GM19372 (cell line): ENCODE data around the gene TH.
"Not testable (repeated sequence)": the region's sequence is repeated elsewhere in the genome, so short reads cannot be mapped to it uniquely, and the experiment has no call there.

Source experiments
- ATAC-seq: cut with Tn5 transposase; IDR thresholded peaks from one replicate; pipeline ENCODE4 v1.9.1; 2021; ENCODE audit warnings: mild to moderate bottlenecking, low read depth, moderate library complexity; ENCODE audit not compliant: unreplicated experiment

The TH gene

GRCh38 chr11:2132246-2132645, 39.4 kb downstream of the TH start:
- no peak for ATAC-seq

DNA sequence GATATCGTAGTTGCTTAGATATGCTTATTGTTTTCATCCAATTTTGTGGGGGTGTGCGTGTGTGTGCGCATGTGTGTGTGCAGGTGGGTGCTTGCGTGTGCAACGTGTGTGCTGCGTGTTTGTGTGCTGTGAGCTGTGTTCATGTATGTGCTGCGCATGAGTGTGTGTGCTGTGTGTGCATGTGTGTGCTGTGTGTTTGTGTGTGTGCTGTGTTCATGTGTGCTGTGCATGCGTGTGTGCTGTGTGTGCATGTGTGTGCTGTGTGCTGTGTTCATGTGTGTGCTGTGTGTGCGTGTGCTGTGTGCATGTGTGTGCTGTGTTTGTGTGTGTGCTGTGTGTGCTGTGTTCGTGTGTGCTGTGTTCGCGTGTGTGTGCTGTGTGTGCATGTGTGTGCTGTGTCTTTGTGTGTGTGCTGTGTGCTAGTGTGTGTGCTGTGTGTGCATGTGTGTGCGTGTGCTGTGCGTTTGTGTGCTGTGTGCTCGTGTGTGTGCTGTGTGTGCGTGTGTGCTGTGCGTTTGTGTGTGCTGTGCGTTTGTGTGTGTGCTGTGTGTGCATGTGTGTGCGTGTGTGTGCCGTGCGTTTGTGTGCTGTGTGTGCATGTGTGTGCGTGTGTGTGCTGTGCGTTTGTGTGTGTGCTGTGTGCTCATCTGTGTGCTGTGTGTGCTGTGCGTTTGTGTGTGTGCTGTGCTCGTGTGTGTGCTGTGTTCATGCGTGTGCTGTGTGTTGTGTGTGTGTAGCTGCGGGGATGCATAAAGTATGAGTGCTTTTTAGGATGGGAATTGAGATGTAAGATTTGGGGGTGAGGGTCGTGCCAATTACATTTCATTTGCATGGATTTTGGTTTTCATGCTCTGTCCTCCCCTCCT, 40.0 kb downstream of the TH start:
- ATAC-seq: no peak

- ATAC-seq: no peak
These were observed 40.7 kb downstream of the TH start for GRCh38 chr11:2130881-2131352.

GRCh38 chr11:2129699-2130366, 41.8 kb downstream of the TH start:
- ATAC-seq: no peak

DNA sequence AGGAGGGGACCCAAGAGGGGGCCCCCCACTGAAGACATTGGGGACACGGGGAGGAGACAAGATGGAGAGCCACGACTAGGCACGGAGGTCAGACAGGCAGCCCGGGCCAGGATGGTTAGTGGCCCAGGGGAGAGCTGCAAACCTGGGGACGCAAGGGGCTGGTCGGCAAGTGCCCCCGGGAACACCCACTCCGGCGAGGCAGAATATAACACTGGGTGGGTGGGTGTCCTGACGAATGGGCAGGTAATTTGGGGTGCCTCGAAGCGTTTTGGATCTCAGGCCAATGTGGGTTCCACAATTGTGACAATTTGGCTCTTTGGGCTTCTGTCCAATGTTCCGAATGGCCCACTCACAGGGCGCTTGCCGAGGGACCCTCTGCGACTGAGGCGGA, 42.3 kb downstream of the TH start:
- no peak for ATAC-seq

DNA sequence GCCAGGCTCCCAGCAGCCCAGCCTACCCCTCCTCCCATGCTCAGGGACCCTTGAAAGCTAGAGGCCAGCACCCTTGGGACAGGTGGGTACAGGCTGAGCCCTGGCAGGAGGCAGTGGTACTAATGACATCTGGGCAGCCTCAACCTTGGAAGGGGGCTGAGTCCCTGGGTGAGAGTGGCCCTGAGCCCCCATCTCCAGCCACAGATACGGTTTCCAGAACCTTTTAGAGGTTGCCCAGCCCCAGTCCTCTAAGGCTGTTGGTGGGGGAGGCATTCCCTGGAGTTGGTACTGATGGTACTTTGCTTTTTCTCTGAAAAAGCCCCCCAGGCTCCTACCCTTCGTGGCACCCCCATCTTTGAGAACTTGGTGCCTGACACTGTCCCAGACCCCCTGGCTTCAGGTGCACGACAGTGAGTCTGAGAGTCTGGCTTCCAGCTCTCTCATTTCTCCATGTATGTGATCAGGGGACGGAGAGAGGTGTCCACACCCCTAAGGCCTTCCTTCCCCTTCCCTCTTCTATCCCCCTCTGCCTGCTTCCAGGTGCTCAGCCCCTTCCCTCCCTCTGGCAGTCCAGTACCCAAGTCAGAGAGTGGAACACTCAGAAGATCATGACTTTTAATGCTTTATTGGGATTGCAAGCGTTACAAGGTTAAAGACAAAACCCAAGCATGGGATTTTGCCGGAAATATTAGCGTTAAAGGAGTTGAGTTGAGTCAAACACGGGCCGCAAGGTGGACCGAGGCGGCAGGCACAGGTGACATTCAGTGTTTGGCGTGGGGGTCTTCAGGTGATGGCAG, 42.9 kb downstream of the TH start:
- no peak for ATAC-seq

GRCh38 chr11:2128130-2128510, 43.5 kb downstream of the TH start:
- ATAC-seq: no peak

DNA sequence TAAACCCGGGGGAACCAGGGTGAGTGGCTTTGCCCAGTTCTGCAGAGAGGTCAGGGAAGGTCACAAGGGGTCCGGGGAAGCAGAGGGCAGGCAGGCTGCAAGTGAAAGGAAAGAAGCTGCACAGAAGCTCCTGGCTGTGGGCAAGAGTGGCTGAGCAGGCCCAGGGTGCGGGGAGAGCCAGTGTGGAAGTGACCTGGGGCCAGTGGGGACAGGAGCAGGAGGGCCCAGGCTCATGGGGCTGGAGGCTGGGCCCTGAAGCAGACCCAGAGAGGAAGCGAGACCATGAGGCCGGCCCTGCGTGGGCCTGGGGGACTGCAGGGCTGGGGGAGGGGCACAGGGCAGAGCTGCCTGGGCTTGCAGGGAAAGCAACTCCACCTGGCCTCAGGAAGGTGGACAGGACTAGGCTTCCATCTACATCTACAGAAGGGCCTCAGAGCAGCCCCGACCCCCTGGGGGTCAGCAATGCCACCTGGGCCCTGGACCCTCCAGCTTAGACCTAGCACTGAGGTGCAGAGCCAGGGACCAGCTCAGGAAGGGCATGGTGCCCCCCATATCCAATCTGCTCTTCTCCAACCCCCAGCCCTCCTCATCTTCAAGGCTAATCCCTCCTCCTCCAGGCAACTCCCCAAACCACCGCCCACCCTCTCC, 44.0 kb downstream of the TH start:
- no peak for ATAC-seq

- no peak for ATAC-seq
These were observed 45.0 kb downstream of the TH start for GRCh38 chr11:2126520-2127085.

DNA sequence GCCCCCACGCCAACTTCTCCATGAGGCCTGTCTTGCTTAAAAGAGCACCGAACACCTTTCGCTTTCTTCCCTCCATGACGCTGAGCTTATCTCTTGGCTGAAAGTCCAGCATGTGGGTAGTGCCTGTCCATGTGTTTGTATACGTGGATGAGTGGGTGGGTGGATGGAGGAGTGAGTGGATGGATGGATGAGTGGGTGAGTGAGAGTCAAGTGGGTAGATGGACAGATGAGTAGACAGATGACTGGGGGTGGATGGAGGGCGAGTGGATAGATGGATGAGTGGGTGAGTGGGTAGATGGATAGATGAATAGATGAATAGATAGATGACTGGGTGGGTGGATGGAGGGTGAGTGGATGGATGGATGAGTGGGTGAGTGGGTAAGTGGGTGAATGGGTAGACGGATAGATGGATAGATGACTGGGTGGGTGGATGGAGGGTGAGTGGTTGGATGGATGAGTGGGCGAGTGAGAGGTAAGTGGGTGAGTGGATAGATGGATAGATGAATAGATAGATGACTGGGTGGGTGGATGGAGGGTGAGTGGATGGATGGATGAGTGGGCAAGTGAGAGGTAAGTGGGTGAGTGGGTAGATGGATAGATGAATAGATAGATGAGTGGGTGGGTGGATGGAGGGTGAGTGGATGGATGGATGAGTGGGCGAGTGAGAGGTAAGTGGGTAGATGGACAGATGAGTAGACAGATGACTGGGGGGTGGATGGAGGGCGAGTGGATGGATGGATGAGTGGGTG, 46.7 kb downstream of the TH start:
- not testable (repeated sequence) for ATAC-seq

DNA sequence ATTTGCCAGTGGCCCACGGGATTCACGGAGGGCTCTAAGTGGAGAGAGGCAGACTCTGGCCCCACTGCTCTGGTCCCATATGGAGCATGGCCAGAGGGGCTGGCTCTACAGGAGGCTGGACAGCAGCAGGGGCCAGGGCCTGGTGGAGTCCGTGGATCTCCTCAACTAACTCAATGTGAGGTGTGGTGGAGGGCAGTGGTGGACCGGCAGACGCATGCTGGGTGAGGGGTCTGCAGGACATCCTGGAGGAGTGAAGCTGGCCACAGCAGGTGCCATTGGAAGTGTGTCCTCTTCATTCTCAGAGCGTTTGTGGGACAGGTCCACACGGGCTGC, 48.0 kb downstream of the TH start:
- ATAC-seq: no peak

- no peak for ATAC-seq
These were observed 48.5 kb downstream of the TH start for GRCh38 chr11:2122907-2123627.

GRCh38 chr11:2122222-2122906, 49.3 kb downstream of the TH start:
- ATAC-seq: no peak

DNA sequence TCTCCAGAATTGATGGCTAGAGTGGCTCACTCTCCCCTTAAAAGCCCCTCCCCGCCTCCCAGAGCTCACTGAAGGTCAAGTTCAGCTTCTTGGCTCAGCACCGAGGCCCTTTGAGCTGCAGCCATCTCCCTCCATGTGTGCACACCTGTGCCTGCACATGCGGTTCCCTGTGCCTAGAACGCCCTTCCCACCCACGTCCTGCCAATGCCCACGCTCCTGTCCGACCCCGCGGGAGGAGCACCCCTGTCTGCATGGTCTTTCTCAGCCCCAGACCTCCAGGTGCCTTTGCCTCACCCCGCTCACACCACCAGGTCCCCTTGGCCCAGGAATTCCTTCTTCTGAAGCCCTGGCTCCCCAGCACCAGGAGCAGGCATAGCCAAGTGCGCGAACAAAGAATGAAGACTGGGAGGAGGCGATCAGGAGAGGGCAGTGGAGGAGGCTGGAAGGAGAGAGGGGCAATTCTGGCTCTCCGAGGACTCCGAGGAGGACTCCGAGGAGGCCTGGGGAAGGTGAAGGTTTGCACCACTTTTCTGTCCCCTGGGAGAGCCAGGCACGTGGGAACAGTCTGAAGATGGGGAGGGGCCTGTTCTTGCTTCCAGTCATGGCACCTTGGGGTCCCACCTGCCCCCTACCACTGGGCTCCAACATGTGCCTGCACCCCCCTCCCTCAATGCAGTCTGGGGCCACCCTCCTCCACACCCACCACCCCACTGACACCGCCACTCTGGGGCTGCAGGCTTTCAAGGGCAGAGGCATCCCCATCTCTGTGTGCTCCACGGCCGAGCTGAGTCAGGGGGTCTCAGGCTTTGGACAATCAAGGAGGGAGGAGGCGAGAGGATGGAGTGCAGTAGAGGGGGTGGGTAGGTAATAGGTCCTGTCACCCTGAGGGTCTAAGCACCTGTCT, 50.1 kb downstream of the TH start:
- ATAC-seq: no peak

- no peak for ATAC-seq
These were observed 51.1 kb downstream of the TH start for GRCh38 chr11:2120359-2121100.

DNA sequence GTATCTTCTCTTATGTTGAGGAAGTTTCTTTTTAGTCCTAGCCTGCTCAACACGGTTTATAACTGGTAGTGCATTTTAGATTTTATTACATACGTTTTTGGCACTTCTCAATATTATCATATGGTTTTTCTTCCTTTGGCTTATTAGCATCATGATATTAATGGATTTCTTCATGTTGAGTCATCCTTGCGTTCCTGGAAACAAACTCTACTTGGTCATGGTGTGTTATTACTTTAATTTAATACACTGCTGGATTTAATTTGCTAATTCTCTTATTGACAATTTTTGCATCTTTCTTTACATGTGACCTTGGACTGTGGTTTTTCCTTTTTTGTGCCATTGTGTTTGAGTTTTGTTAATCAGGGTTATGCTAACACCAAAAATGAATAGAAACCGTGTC, 52.9 kb downstream of the TH start:
- ATAC-seq: no peak

GRCh38 chr11:2116680-2117079, 54.9 kb downstream of the TH start:
- no peak for ATAC-seq
